Measurements from ENCODE around the gene SYVN1. TPM values are rescaled to one million over a fixed set of nuclear protein-coding genes. Genes with fewer than 3 reads are reported as not detected.

SYVN1 gene
- total and polyA plus RNA-seq, 10 of the 15 experiments (the other 5 are each of a cell fraction or from before 2014, with no cell fraction given), result 0.79 to 63.6 (median 20.1) TPM

DNA sequence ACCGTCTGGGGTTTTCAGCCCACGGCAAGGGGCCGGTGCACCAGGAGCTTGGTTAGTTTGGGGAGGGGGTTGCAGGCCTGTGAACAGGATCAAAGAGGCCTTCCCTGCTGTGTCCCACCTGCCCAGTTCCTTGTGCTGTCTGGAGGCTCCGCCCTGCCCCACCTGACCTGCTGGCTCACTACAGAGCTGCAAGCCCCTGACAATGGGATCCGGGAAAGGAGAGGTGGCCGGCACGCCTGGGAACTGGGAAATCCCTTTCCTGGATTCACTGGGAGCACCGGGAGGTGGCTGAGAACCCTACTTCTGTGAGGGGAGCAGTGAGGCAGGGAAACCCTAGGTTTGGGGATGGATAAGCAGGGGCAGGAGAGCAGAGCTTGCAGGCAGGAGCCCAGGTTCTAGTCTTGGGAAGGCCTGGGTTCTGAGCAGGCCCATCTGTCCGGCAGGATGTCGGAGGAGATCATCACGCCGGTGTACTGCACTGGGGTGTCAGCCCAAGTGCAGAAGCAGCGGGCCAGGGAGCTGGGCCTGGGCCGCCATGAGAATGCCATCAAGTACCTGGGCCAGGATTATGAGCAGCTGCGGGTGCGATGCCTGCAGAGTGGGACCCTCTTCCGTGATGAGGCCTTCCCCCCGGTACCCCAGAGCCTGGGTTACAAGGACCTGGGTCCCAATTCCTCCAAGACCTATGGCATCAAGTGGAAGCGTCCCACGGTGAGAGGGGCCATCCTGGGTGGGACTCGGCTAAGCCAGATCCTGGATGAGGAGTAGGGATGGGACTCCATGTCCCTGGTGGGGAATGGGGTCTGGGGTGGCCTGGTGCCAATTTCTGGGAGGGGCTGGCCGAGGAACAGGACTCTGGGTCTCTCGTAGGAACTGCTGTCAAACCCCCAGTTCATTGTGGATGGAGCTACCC lies 48.2 kb upstream of the SYVN1 start:
- DNase-seq (ENCODE audit: low read depth, low spot score), result no peak
- SMC1A ChIA-PET (ENCODE audit: uncharacterized antibody, unreplicated experiment), result interaction anchor here (1.4 to 3.7 kb wide), 5 partner anchors 47 to 150 kb away, joined by 4 to 27 read pairs (median 8); partner anchors contain the start of genes FAU, MRPL49 and TM7SF2
- TF ChIP-seq E2F4 (IDR thresholded peaks at IDR 0.05; ENCODE audit: low read depth, low read length) (no peak), NBN (IDR thresholded peaks at IDR 0.05) (no peak), RFX5 (IDR thresholded peaks at IDR 0.05; ENCODE audit: low read depth, low read length) (no peak), SMAD1 (IDR thresholded peaks at IDR 0.05; ENCODE audit: low read depth, partially characterized antibody) (no peak), RAD51 (IDR thresholded peaks at IDR 0.05) (peak; percentile 35; the same call in 1 of the 2 replicates), YY1 (IDR thresholded peaks at IDR 0.05; ENCODE audit: low read depth, low read length) (no peak), IRF4 (IDR thresholded peaks at IDR 0.05; ENCODE audit: low read depth, low read length) (no peak), EZH2 (IDR thresholded peaks at IDR 0.05; ENCODE audit: borderline replicate concordance, control insufficient read depth, low read depth, low read length) (no peak), RAD21 (IDR thresholded peaks at IDR 0.05; ENCODE audit: insufficient read depth, low read depth, low read length) (no peak), SMARCA5 (IDR thresholded peaks at IDR 0.05) (no peak; the same call in 1 of the 2 replicates), BHLHE40 (IDR thresholded peaks at IDR 0.05; ENCODE audit: borderline replicate concordance in 1 of 2, low read depth in 2 of 2, low read length in 1 of 2) (no peak), RELB (IDR thresholded peaks at IDR 0.05; ENCODE audit: low read depth) (no peak), NR2F1 (conservative IDR thresholded peaks at IDR 0.05) (no peak), SUPT20H (IDR thresholded peaks at IDR 0.05; ENCODE audit: borderline replicate concordance, control insufficient read depth, low read depth, low read length) (no peak), RBBP5 (conservative IDR thresholded peaks at IDR 0.05) (no peak)
- TF ChIP-seq, protein P1, sequence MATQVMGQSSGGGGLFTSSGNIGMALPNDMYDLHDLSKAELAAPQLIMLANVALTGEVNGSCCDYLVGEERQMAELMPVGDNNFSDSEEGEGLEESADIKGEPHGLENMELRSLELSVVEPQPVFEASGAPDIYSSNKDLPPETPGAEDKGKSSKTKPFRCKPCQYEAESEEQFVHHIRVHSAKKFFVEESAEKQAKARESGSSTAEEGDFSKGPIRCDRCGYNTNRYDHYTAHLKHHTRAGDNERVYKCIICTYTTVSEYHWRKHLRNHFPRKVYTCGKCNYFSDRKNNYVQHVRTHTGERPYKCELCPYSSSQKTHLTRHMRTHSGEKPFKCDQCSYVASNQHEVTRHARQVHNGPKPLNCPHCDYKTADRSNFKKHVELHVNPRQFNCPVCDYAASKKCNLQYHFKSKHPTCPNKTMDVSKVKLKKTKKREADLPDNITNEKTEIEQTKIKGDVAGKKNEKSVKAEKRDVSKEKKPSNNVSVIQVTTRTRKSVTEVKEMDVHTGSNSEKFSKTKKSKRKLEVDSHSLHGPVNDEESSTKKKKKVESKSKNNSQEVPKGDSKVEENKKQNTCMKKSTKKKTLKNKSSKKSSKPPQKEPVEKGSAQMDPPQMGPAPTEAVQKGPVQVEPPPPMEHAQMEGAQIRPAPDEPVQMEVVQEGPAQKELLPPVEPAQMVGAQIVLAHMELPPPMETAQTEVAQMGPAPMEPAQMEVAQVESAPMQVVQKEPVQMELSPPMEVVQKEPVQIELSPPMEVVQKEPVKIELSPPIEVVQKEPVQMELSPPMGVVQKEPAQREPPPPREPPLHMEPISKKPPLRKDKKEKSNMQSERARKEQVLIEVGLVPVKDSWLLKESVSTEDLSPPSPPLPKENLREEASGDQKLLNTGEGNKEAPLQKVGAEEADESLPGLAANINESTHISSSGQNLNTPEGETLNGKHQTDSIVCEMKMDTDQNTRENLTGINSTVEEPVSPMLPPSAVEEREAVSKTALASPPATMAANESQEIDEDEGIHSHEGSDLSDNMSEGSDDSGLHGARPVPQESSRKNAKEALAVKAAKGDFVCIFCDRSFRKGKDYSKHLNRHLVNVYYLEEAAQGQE (IDR thresholded peaks at IDR 0.05; ENCODE audit: low read depth, low read length), result no peak

More for the DNA sequence above, 48.2 kb upstream of the SYVN1 start:
- H3K27ac ChIP-seq (ENCODE audit: control insufficient read depth, insufficient read depth), result peak overlapping the region; percentile 93
- intact Hi-C loops (cut with micrococcal nuclease; ENCODE audit: unreplicated experiment), result loop anchor here (5.0 kb wide), 3 partner anchors 50 to 170 kb away; partner anchors contain the start of genes ARL2, SYVN1 and TM7SF2
- CTCF ChIA-PET, result interaction anchor here (0.6 to 5.6 kb wide), 19 partner anchors 9 to 338 kb away, joined by 3 to 93 read pairs (median 4); partner anchors contain the start of genes CDC42BPG, CDC42EP2, FAU and MRPL49
- H2AFZ ChIP-seq (ENCODE audit: control insufficient read depth, low read depth, low read length), result peak overlapping the region; percentile 67; the same call in 1 of the 2 replicates
- H3K9ac ChIP-seq (ENCODE audit: control insufficient read depth, insufficient read depth, low read length), result peak overlapping the region; percentile 89
- in situ Hi-C loops (cut with MboI), result no loop called here
- RAD21 ChIA-PET (ENCODE audit: unreplicated experiment), result interaction anchor here (1.1 to 4.6 kb wide), 11 partner anchors 43 to 335 kb away, joined by 3 to 59 read pairs (median 5); partner anchors contain the start of genes DPF2, FAU, MRPL49 and POLA2
- POLR2A ChIA-PET, result interaction anchor here (0.6 to 2.2 kb wide), 6 partner anchors 47 to 502 kb away, joined by 3 to 9 read pairs (median 8); partner anchors contain the start of genes FAU, MRPL49, TM7SF2 and ZNHIT2
- no peaks in the 10 kb centered on the region for H4K20me1 ChIP-seq (ENCODE audit: control insufficient read depth, insufficient read depth)
- H3K4me1 ChIP-seq (ENCODE audit: control insufficient read depth, insufficient read depth, low read length), result peaks cover 6% of the 10 kb centered on the region; the same call in 1 of the 2 replicates
- H3K4me2 ChIP-seq (ENCODE audit: control insufficient read depth, insufficient read depth), result peak overlapping the region; percentile 87
- peaks cover 2 to 3% of the 10 kb centered on the region in 2 experiments; a peak in 3 of 4 replicates for H3K36me3 ChIP-seq (ENCODE audit: control insufficient read depth in 2 of 2, insufficient read depth in 2 of 2, low read length in 1 of 2)
- H3K9me3 ChIP-seq (replicated peaks; ENCODE audit: control insufficient read depth, insufficient read depth, low read length), result no peaks in the 10 kb centered on the region
- FAIRE-seq (no peak), ATAC-seq (peak; percentile 35)
- H3K79me2 ChIP-seq (ENCODE audit: control insufficient read depth, insufficient read depth, low read length), result peaks cover 26% of the 10 kb centered on the region
- peak overlapping the region; percentile 100 for H3K4me3 ChIP-seq
- H3K27me3 ChIP-seq (replicated peaks in 1 of 2; ENCODE audit: control insufficient read depth in 2 of 2, insufficient read depth in 2 of 2, low read length in 1 of 2), result no peaks in the 10 kb centered on the region
- BruUV-seq (replicated peaks), result no TSS peak
- 50% methylated on average over 23 of the region's 23 CpGs for WGBS (ENCODE audit: insufficient coverage, insufficient replicate concordance, low lambda C conversion rate, missing lambda C conversion rate)
